Subcutaneous abdominal adipose tissue (tissue), 5 donors: ENCODE data around the gene CSH1.
"Not testable (repeated sequence)": the region's sequence is repeated elsewhere in the genome, so short reads cannot be mapped to it uniquely, and the experiment has no call there.

Experiments used
- H3K27ac ChIP-seq: one replicate; pipeline ENCODE4 v1.7.0; 2013; ENCODE audit warnings: low read depth, mild to moderate bottlenecking, inconsistent platforms, low read length, moderate library complexity
- H3K27me3 ChIP-seq, 5 donors: one replicate each; pipeline ENCODE4 v1.7.0; 2013; ENCODE audit warnings: low read length in 5 of 5, inconsistent platforms in 1 of 5; ENCODE audit not compliant: control insufficient read depth in 5 of 5, insufficient read depth in 4 of 5
- H3K36me3 ChIP-seq, 5 donors: one replicate each; pipeline ENCODE4 v1.7.0; 2013; ENCODE audit warnings: low read length in 5 of 5; ENCODE audit not compliant: control insufficient read depth in 5 of 5, insufficient read depth in 5 of 5
- H3K4me1 ChIP-seq, 5 donors: one replicate each; pipeline ENCODE4 v1.7.0; 2013; ENCODE audit warnings: low read length in 5 of 5, mild to moderate bottlenecking in 3 of 5, moderate library complexity in 1 of 5; ENCODE audit not compliant: control insufficient read depth in 5 of 5, insufficient read depth in 5 of 5
- H3K4me3 ChIP-seq, 5 donors: one replicate each; pipeline ENCODE4 v1.7.0; 2013; ENCODE audit warnings: low read length in 5 of 5, low read depth in 1 of 5
- H3K9ac ChIP-seq, 5 donors: one replicate each; pipeline ENCODE4 v1.7.0; 2013; ENCODE audit warnings: low read length in 5 of 5, mild to moderate bottlenecking in 4 of 5, moderate library complexity in 3 of 5
- H3K9me3 ChIP-seq, 5 donors: one replicate each; pipeline ENCODE4 v1.7.0; 2013; ENCODE audit warnings: low read length in 5 of 5; ENCODE audit not compliant: control insufficient read depth in 5 of 5
- donor health status: healthy.
- donor health status: healthy.
- donor health status: healthy.
- donor health status: healthy.
- donor health status: healthy.

Gene CSH1

GRCh38 chr17:63896524-63897354 lies at the start of gene CSH1:
Gene CSH1, minus strand, starts transcription at chr17:63896574. Its CDS starts 63 bp downstream, at chr17:63896511.
- H3K4me3 ChIP-seq, H3K27ac ChIP-seq, H3K27me3 ChIP-seq, H3K36me3 ChIP-seq, H3K9me3 ChIP-seq, H3K4me1 ChIP-seq, H3K9ac ChIP-seq: not testable (repeated sequence)

DNA sequence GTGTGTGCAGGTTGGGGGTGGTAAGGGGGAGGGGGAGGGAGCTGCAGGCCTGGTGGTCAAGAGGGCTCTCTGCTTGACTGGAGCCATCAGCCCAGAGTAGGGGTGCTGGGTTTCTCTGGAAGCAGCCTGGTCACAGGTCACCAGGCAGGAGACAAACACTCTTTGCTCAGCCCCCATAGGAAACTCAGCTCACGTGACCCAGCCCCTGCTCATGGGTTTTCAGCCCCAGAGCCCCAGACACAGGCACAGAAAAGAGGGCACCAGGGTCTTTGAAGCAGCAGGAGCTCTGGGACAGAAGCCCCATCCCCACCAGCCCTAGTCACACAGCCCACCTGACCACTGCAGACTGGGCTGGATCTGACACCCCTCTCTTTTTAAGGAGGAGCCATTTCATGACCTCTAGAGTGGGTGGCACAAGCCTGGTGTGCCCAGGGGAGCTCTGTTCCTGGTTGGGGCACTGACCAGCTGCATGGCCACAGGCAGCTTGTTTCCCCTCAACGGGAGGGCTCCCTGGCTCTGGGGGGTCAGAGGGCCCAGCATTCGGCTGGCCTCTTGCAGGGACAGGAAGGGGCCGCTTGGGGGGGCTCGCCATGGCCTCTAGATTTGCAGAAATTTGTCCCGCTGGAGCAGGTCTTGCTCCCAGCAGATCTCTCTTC lies 49.5 kb upstream of the CSH1 start:
- Histone ChIP-seq H3K4me1 (peaks cover 0 to 16% (median 5%) of the 10 kb centered on the region in 5 donors), H3K9me3 (no peaks in the 10 kb centered on the region), H3K27me3 (peaks cover 0 to 10% (median 4%) of the 10 kb centered on the region in 5 donors), H3K36me3 (peaks cover 0 to 68% (median 48%) of the 10 kb centered on the region in 5 donors), H3K27ac (no peak overlapping the region), H3K4me3 (no peak overlapping the region), H3K9ac (no peak overlapping the region)

- Histone ChIP-seq H3K9ac (no peak overlapping the region), H3K27me3 (peaks cover 0 to 8% (median 3%) of the 10 kb centered on the region in 5 donors), H3K4me1 (peaks cover 0 to 15% (median 4%) of the 10 kb centered on the region in 5 donors), H3K27ac (no peak overlapping the region), H3K9me3 (no peaks in the 10 kb centered on the region), H3K4me3 (no peak overlapping the region), H3K36me3 (peaks cover 0 to 71% (median 50%) of the 10 kb centered on the region in 5 donors)
These were observed 48.5 kb upstream of the CSH1 start for GRCh38 chr17:63944736-63945499.

DNA sequence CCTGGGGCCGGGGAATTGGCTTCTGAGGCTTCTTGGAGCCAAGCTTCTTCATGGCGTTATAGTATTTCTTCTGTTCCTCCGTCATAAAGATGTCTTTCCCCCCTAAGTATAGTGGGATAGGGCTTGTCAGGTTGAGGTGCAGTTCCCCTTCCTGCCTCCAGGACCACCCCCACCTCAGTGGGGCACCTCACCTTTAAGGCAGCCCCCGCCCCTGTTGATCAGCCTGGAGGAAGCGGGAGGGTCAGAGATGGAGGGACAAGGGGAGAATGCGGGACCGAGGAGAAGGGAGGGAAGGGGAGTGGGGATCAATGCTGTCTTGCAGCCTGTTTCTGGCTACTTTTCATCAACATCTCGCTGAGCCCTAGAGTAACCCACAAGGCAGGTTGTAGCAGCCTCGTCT lies 47.4 kb upstream of the CSH1 start:
- Histone ChIP-seq H3K27ac (no peak overlapping the region), H3K4me1 (peaks cover 0 to 23% (median 5%) of the 10 kb centered on the region in 5 donors), H3K9ac (no peak overlapping the region), H3K9me3 (no peaks in the 10 kb centered on the region), H3K36me3 (peaks cover 0 to 75% (median 45%) of the 10 kb centered on the region in 5 donors), H3K4me3 (no peak overlapping the region), H3K27me3 (peaks cover 0 to 3% (median 0%) of the 10 kb centered on the region in 5 donors)

DNA sequence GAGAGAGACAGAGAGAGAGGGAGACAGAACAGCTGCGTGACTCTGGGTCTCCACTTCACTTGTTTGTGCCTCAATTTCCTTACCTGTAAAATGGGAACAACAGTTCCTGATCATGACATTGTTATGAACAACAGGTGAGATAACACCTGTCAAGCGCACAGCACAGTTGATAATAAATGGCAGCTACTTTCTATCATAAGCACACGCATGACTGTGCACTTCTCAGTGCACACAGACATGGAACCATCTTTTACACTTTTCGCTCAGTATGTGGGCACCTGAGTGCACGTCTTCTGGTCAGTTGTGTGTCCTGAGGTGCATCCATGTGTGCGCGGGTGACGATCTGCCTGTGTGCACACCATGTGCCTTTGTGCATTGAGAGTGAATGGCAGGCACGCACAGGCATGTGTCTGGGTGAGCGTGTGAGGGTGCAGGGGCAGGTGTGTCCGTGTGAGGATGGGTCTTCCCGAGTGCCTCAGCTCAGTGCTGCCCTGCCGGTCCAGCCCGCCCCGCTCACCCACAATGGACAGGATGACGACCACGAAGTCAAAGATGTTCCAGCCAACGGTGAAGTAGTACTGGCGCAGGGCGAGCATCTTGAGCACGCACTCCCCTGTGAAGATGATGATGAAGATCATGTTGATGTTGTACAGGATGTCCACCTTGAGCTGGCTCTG lies 46.1 kb upstream of the CSH1 start:
- Histone ChIP-seq H3K4me1 (peaks cover 0 to 30% (median 5%) of the 10 kb centered on the region in 5 donors), H3K27me3 (peaks cover 0 to 3% (median 0%) of the 10 kb centered on the region in 5 donors), H3K9me3 (no peaks in the 10 kb centered on the region), H3K36me3 (peaks cover 0 to 66% (median 40%) of the 10 kb centered on the region in 5 donors), H3K27ac (no peak overlapping the region), H3K4me3 (no peak overlapping the region), H3K9ac (no peak overlapping the region)

- H3K4me1 ChIP-seq = peaks cover 0 to 26% (median 4%) of the 10 kb centered on the region in 5 donors
- H3K36me3 ChIP-seq = peaks cover 0 to 66% (median 40%) of the 10 kb centered on the region in 5 donors
- H3K27me3 ChIP-seq = no peaks in the 10 kb centered on the region
- H3K4me3 ChIP-seq = no peak overlapping the region
- H3K9me3 ChIP-seq = no peaks in the 10 kb centered on the region
- H3K9ac ChIP-seq = no peak overlapping the region
- H3K27ac ChIP-seq = no peak overlapping the region
These were observed 45.4 kb upstream of the CSH1 start for GRCh38 chr17:63941751-63942150.

DNA sequence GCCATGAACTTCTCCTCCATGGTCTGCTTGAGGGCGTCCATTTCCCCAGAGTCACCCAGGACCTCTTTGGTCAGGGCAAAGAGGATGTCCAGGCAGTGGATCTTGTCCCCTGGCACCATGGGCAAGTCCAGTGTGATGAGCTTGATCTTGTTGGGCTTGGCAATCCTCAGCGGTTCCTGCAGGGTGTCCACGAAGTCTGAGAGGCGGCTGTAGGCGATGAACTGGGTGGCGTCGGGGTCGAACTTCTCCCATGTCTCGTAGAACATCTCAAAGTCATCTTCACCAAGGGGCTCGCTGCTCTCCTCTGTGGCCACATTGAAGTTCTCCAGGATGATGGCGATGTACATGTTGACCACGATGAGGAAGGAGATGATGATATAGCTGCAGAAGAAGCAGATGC lies 44.8 kb upstream of the CSH1 start:
- Histone ChIP-seq H3K36me3 (peaks cover 0 to 63% (median 40%) of the 10 kb centered on the region in 5 donors), H3K9me3 (no peaks in the 10 kb centered on the region), H3K4me3 (no peak overlapping the region), H3K9ac (no peak overlapping the region), H3K27me3 (no peaks in the 10 kb centered on the region), H3K4me1 (peaks cover 0 to 21% (median 0%) of the 10 kb centered on the region in 5 donors), H3K27ac (no peak overlapping the region)

- Histone ChIP-seq H3K36me3 (peaks cover 0 to 63% (median 39%) of the 10 kb centered on the region in 5 donors), H3K4me3 (no peak overlapping the region), H3K9me3 (no peaks in the 10 kb centered on the region), H3K9ac (no peak overlapping the region), H3K27me3 (no peaks in the 10 kb centered on the region), H3K27ac (no peak overlapping the region), H3K4me1 (peaks cover 0 to 19% (median 0%) of the 10 kb centered on the region in 5 donors)
These were observed 44.2 kb upstream of the CSH1 start for GRCh38 chr17:63940584-63940983.

DNA sequence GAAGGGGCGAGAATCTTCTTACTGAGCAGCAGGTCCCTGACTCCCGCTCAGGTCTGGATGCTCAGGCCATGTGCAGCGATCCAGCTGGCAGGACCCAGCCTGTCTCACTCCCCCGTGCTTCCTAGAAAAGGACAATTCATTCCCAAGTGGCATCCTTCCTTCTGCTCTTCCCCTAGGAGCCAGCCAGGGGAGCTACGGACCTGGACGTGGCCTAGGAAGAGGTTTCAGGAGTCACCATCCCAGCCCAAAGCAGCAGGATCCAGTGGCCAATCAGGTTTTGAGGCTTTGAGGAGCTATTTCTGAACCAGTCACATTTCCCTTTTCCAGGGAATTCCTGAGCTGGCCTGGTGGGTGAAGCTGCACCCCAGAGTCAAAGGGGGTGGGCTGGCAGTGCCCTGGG lies 43.5 kb upstream of the CSH1 start:
- Histone ChIP-seq H3K4me3 (no peak overlapping the region), H3K4me1 (peaks cover 0 to 19% (median 0%) of the 10 kb centered on the region in 5 donors), H3K36me3 (peaks cover 0 to 57% (median 32%) of the 10 kb centered on the region in 5 donors), H3K27me3 (no peaks in the 10 kb centered on the region), H3K27ac (no peak overlapping the region), H3K9me3 (no peaks in the 10 kb centered on the region), H3K9ac (no peak overlapping the region)
